ENCODE measurements around the gene SLC26A11. TPM values are rescaled to one million over a fixed set of nuclear protein-coding genes. Genes with fewer than 3 reads are reported as not detected.

SLC26A11 gene
- total RNA-seq, 1 experiment from 2014 or later, result 37.1 TPM

- no peaks in the 10 kb centered on the region for H3K4me1 ChIP-seq
- BruUV-seq (replicated peaks), result no TSS peak
- no peak for TF ChIP-seq CTCF (IDR thresholded peaks at IDR 0.05; ENCODE audit: insufficient read depth in 1 of 2, low read depth in 1 of 2, low read length in 1 of 2, severe bottlenecking in 1 of 2, unreplicated experiment in 1 of 2)
- no peaks in the 10 kb centered on the region for H3K9me3 ChIP-seq
- peaks cover 25% of the 10 kb centered on the region for H3K36me3 Mint-ChIP-seq (ENCODE audit: insufficient read depth, unreplicated experiment)
- H3K27me3 Mint-ChIP-seq (ENCODE audit: insufficient read depth, unreplicated experiment), result no peaks in the 10 kb centered on the region
- no peaks in the 10 kb centered on the region for H3K9me3 Mint-ChIP-seq (ENCODE audit: unreplicated experiment)
- CTCF ChIA-PET, result no interaction called here
- H3K27me3 ChIP-seq (replicated peaks; ENCODE audit: control insufficient read depth, insufficient read depth, low read length), result no peaks in the 10 kb centered on the region
- intact Hi-C loops (cut with micrococcal nuclease; ENCODE audit: unreplicated experiment), result no loop called here
- no peak overlapping the region for H3K4me3 Mint-ChIP-seq (ENCODE audit: unreplicated experiment)
- H3K4me1 Mint-ChIP-seq (ENCODE audit: low read depth, unreplicated experiment), result no peaks in the 10 kb centered on the region
- no peak overlapping the region for H3K27ac Mint-ChIP-seq (ENCODE audit: unreplicated experiment)
- POLR2A ChIA-PET, result no interaction called here
- H3K4me3 ChIP-seq (ENCODE audit: low read depth, low read length), result no peak overlapping the region
- H3K36me3 ChIP-seq (ENCODE audit: control insufficient read depth, insufficient read depth, low read length), result 0 out of 2 replicates have a peak, but pooled peaks cover 1% of the 10 kb centered on the region
- no peak for DNase-seq
Measured at GRCh38 chr17:80269405-80269807, 49.2 kb downstream of the SLC26A11 start.

- no peak for DNase-seq
Measured at GRCh38 chr17:80270104-80270503, 49.9 kb downstream of the SLC26A11 start.

GRCh38 chr17:80270836-80271235 lies 50.6 kb downstream of the SLC26A11 start:
- Mint-ChIP-seq H3K4me3 (ENCODE audit: unreplicated experiment) (no peak overlapping the region), H3K36me3 (ENCODE audit: insufficient read depth, unreplicated experiment) (peaks cover 28% of the 10 kb centered on the region), H3K27me3 (ENCODE audit: insufficient read depth, unreplicated experiment) (no peaks in the 10 kb centered on the region), H3K9me3 (ENCODE audit: unreplicated experiment) (no peaks in the 10 kb centered on the region), H3K27ac (ENCODE audit: unreplicated experiment) (no peak overlapping the region), H3K4me1 (ENCODE audit: low read depth, unreplicated experiment) (no peaks in the 10 kb centered on the region)
- Histone ChIP-seq H3K27me3 (replicated peaks; ENCODE audit: control insufficient read depth, insufficient read depth, low read length) (no peaks in the 10 kb centered on the region), H3K36me3 (ENCODE audit: control insufficient read depth, insufficient read depth, low read length) (no peaks in the 10 kb centered on the region), H3K4me3 (ENCODE audit: low read depth, low read length) (no peak overlapping the region), H3K9me3 (no peaks in the 10 kb centered on the region), H3K4me1 (no peaks in the 10 kb centered on the region)
- POLR2A ChIA-PET, result no interaction called here
- CTCF ChIA-PET, result no interaction called here
- intact Hi-C loops (cut with micrococcal nuclease; ENCODE audit: unreplicated experiment), result no loop called here
- peak; percentile 69 to 78 for DNase-seq
- no peak for TF ChIP-seq CTCF (IDR thresholded peaks at IDR 0.05; ENCODE audit: insufficient read depth in 1 of 2, low read depth in 1 of 2, low read length in 1 of 2, severe bottlenecking in 1 of 2, unreplicated experiment in 1 of 2)
- BruUV-seq (replicated peaks), result no TSS peak

More at GRCh38 chr17:80270104-80270503, 49.9 kb downstream of the SLC26A11 start:
- no peaks in the 10 kb centered on the region for H3K4me1 ChIP-seq
- Mint-ChIP-seq H3K27ac (ENCODE audit: unreplicated experiment) (no peak overlapping the region), H3K36me3 (ENCODE audit: insufficient read depth, unreplicated experiment) (peaks cover 24% of the 10 kb centered on the region), H3K4me3 (ENCODE audit: unreplicated experiment) (no peak overlapping the region), H3K27me3 (ENCODE audit: insufficient read depth, unreplicated experiment) (no peaks in the 10 kb centered on the region), H3K9me3 (ENCODE audit: unreplicated experiment) (no peaks in the 10 kb centered on the region), H3K4me1 (ENCODE audit: low read depth, unreplicated experiment) (no peaks in the 10 kb centered on the region)
- H3K36me3 ChIP-seq (ENCODE audit: control insufficient read depth, insufficient read depth, low read length), result 0 out of 2 replicates have a peak, but pooled peaks cover 1% of the 10 kb centered on the region
- ChIA-PET POLR2A (no interaction called here), CTCF (no interaction called here)
- H3K27me3 ChIP-seq (replicated peaks; ENCODE audit: control insufficient read depth, insufficient read depth, low read length), result no peaks in the 10 kb centered on the region
- no peak for TF ChIP-seq CTCF (IDR thresholded peaks at IDR 0.05; ENCODE audit: insufficient read depth in 1 of 2, low read depth in 1 of 2, low read length in 1 of 2, severe bottlenecking in 1 of 2, unreplicated experiment in 1 of 2)
- no TSS peak for BruUV-seq (replicated peaks)
- intact Hi-C loops (cut with micrococcal nuclease; ENCODE audit: unreplicated experiment), result no loop called here
- no peaks in the 10 kb centered on the region for H3K9me3 ChIP-seq
- H3K4me3 ChIP-seq (ENCODE audit: low read depth, low read length), result no peak overlapping the region

Data from Caco-2 (cell line).